ENCODE measurements around the gene OR52B6.

Gene OR52B6

DNA sequence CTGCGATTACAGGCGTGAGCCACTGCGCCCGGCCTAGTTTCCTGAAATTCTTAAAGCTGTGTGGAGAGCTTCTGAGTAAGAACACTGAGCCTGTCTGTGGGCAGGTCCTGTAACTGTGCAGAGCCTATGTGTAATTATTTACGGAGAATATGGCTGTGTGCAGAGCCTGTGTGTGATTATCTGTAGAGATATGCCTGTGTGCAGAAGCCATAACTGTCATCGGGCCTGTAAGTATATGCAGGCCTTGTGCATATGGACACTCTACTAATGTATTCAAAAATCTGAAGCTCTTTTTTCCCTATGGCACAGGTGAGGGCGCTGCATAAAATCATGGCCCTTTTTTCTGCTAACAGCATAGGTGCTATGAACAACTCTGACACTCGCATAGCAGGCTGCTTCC lies at the start of gene OR52B6:
Gene OR52B6 (plus strand): TSS at position 301 of the 400 bp plus-strand sequence. CDS start 0 bp downstream, at position 301.
- Histone ChIP-seq H3K27me3 (ENCODE audit: control insufficient read depth, insufficient read depth, low read length) (no peaks in the 10 kb centered on the region), H3K4me3 (ENCODE audit: low read depth, low read length) (no peak within 1 kb of the TSS), H3K36me3 (ENCODE audit: control insufficient read depth, insufficient read depth, low read length) (no peaks in the 10 kb centered on the region), H3K9me3 (ENCODE audit: control insufficient read depth, insufficient read depth, low read length) (no peaks in the 10 kb centered on the region), H3K9ac (ENCODE audit: low read depth, low read length) (no peak within 1 kb of the TSS), H3K4me1 (ENCODE audit: control insufficient read depth, insufficient read depth, low read length) (no peaks in the 10 kb centered on the region)

GRCh38 chr11:5531053-5531831 lies 49.4 kb upstream of the OR52B6 start:
- Histone ChIP-seq H3K27me3 (ENCODE audit: control insufficient read depth, insufficient read depth, low read length) (peaks cover 3% of the 10 kb centered on the region), H3K36me3 (ENCODE audit: control insufficient read depth, insufficient read depth, low read length) (no peaks in the 10 kb centered on the region), H3K9ac (ENCODE audit: low read depth, low read length) (no peak overlapping the region), H3K4me3 (ENCODE audit: low read depth, low read length) (no peak overlapping the region), H3K9me3 (ENCODE audit: control insufficient read depth, insufficient read depth, low read length) (no peaks in the 10 kb centered on the region), H3K4me1 (ENCODE audit: control insufficient read depth, insufficient read depth, low read length) (no peaks in the 10 kb centered on the region)

DNA sequence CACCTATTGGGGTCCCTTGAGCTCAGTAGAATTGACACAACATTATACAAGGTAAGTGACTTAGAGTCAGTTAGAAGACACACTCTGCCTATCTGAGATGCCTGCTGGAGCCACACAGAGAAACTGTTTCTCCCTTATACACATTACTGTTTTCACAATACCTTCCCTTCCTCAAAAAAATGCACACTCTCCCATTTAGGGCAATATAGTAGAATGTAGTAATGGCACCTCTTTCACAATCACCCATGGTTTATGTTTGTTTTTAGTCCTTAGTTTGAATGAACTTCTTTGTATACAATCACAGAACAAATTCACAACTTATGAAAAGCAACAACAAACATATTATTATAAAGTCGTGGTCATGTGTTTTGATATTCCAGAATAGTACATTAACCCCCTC lies 46.6 kb upstream of the OR52B6 start:
- Histone ChIP-seq H3K9me3 (ENCODE audit: control insufficient read depth, insufficient read depth, low read length) (no peaks in the 10 kb centered on the region), H3K36me3 (ENCODE audit: control insufficient read depth, insufficient read depth, low read length) (no peaks in the 10 kb centered on the region), H3K27me3 (ENCODE audit: control insufficient read depth, insufficient read depth, low read length) (no peaks in the 10 kb centered on the region), H3K4me3 (ENCODE audit: low read depth, low read length) (no peak overlapping the region), H3K9ac (ENCODE audit: low read depth, low read length) (no peak overlapping the region), H3K4me1 (ENCODE audit: control insufficient read depth, insufficient read depth, low read length) (no peaks in the 10 kb centered on the region)

GRCh38 chr11:5536482-5536881 lies 44.2 kb upstream of the OR52B6 start:
- Histone ChIP-seq H3K9ac (ENCODE audit: low read depth, low read length) (no peak overlapping the region), H3K9me3 (ENCODE audit: control insufficient read depth, insufficient read depth, low read length) (no peaks in the 10 kb centered on the region), H3K27me3 (ENCODE audit: control insufficient read depth, insufficient read depth, low read length) (no peaks in the 10 kb centered on the region), H3K36me3 (ENCODE audit: control insufficient read depth, insufficient read depth, low read length) (no peaks in the 10 kb centered on the region), H3K4me1 (ENCODE audit: control insufficient read depth, insufficient read depth, low read length) (no peaks in the 10 kb centered on the region), H3K4me3 (ENCODE audit: low read depth, low read length) (no peak overlapping the region)

DNA sequence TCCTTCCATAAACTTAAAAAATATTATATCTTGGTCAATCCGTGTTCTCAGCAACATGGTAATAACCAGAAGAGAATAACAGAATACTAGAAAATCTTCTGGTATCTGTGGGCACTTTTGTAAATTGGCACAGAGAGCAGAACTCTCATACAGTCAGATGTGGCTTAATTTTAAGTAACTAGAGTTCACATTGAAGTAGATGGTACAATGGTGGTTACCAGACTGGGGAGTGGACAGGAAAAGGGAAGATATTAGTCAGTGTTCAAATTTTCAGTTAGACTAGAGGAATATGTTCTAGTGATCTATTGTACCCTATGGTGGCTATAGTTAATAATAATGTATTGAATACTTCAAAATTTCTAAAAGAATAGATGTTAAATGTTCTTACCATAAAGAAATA lies 39.2 kb upstream of the OR52B6 start:
- Histone ChIP-seq H3K9ac (ENCODE audit: low read depth, low read length) (no peak overlapping the region), H3K27me3 (ENCODE audit: control insufficient read depth, insufficient read depth, low read length) (no peaks in the 10 kb centered on the region), H3K4me3 (ENCODE audit: low read depth, low read length) (no peak overlapping the region), H3K36me3 (ENCODE audit: control insufficient read depth, insufficient read depth, low read length) (no peaks in the 10 kb centered on the region), H3K9me3 (ENCODE audit: control insufficient read depth, insufficient read depth, low read length) (no peaks in the 10 kb centered on the region), H3K4me1 (ENCODE audit: control insufficient read depth, insufficient read depth, low read length) (no peaks in the 10 kb centered on the region)

- no peak overlapping the region for H3K9ac ChIP-seq (ENCODE audit: low read depth, low read length)
- no peaks in the 10 kb centered on the region for H3K9me3 ChIP-seq (ENCODE audit: control insufficient read depth, insufficient read depth, low read length)
- H3K36me3 ChIP-seq (ENCODE audit: control insufficient read depth, insufficient read depth, low read length), result no peaks in the 10 kb centered on the region
Observed at GRCh38 chr11:5546457-5546856, 34.2 kb upstream of the OR52B6 start.

DNA sequence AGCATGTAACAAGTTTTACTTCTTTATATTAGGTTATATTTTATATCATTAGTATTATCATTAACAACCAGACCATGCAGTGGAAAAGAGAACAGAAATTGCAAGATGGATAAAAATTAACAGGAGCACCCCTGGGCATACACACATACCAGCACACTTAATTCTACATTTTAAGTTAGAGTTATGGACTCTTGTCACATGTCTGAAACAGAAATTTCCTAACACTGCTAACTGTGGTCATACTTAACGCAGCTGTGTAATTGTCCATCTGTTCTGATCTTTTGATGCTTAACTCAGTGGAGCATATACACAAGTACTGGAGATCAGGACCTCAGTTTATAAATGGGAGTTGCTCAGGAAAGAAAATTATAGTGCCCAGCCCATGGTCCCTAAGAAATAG lies 32.7 kb upstream of the OR52B6 start:
- Histone ChIP-seq H3K27me3 (ENCODE audit: control insufficient read depth, insufficient read depth, low read length) (no peaks in the 10 kb centered on the region), H3K4me1 (ENCODE audit: control insufficient read depth, insufficient read depth, low read length) (no peaks in the 10 kb centered on the region), H3K9ac (ENCODE audit: low read depth, low read length) (no peak overlapping the region), H3K4me3 (ENCODE audit: low read depth, low read length) (no peak overlapping the region), H3K9me3 (ENCODE audit: control insufficient read depth, insufficient read depth, low read length) (no peaks in the 10 kb centered on the region), H3K36me3 (ENCODE audit: control insufficient read depth, insufficient read depth, low read length) (no peaks in the 10 kb centered on the region)

More at GRCh38 chr11:5546457-5546856, 34.2 kb upstream of the OR52B6 start:
- no peaks in the 10 kb centered on the region for H3K27me3 ChIP-seq (ENCODE audit: control insufficient read depth, insufficient read depth, low read length)
- no peaks in the 10 kb centered on the region for H3K4me1 ChIP-seq (ENCODE audit: control insufficient read depth, insufficient read depth, low read length)
- no peak overlapping the region for H3K4me3 ChIP-seq (ENCODE audit: low read depth, low read length)

GRCh38 chr11:5548440-5548839 lies 32.2 kb upstream of the OR52B6 start, which contains the start of gene OR52H1:
OR52H1 (minus strand) TSS chr11:5548540; CDS start chr11:5545505, 3,035 bp downstream.
- no peak within 1 kb of the TSS for H3K4me3 ChIP-seq (ENCODE audit: low read depth, low read length)
- H3K4me1 ChIP-seq (ENCODE audit: control insufficient read depth, insufficient read depth, low read length), result no peaks in the 10 kb centered on the region
- H3K9ac ChIP-seq (ENCODE audit: low read depth, low read length), result no peak within 1 kb of the TSS
- H3K27me3 ChIP-seq (ENCODE audit: control insufficient read depth, insufficient read depth, low read length), result no peaks in the 10 kb centered on the region
- no peaks in the 10 kb centered on the region for H3K36me3 ChIP-seq (ENCODE audit: control insufficient read depth, insufficient read depth, low read length)
- no peaks in the 10 kb centered on the region for H3K9me3 ChIP-seq (ENCODE audit: control insufficient read depth, insufficient read depth, low read length)

DNA sequence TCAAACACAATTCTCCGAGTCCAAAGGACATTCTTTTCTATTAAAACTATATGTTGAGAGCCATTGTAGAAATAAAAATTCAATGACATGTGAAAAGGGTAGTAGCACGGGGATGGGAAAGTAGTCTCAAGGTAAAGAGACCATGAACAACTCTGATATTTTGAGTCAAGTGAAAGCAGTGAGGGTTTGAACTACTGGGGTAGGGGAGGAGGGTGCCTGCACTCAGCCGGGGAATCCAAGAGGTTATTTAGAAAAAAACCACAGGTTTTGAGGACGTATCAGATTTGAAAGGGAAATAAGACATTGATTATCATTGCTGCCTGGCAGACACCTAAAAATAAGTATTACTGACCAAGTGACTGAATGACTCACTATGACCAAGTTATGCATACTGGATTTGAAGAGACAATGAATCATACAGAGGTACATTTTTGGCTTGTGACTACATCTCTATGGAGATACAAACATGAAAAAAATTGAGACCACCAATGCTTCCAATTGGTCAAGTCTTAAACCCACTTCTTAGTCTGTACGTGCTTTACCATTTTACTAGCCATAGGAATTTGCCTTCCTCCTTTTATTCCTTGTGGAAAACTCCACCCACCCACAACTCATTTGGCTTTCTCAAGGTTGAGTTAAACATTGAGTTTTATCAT lies 30.1 kb upstream of the OR52B6 start:
- H3K4me3 ChIP-seq (ENCODE audit: low read depth, low read length), result no peak overlapping the region
- no peaks in the 10 kb centered on the region for H3K36me3 ChIP-seq (ENCODE audit: control insufficient read depth, insufficient read depth, low read length)
- no peaks in the 10 kb centered on the region for H3K4me1 ChIP-seq (ENCODE audit: control insufficient read depth, insufficient read depth, low read length)
- H3K9me3 ChIP-seq (ENCODE audit: control insufficient read depth, insufficient read depth, low read length), result no peaks in the 10 kb centered on the region
- H3K27me3 ChIP-seq (ENCODE audit: control insufficient read depth, insufficient read depth, low read length), result no peaks in the 10 kb centered on the region
- H3K9ac ChIP-seq (ENCODE audit: low read depth, low read length), result no peak overlapping the region

- Histone ChIP-seq H3K4me3 (ENCODE audit: low read depth, low read length) (no peak overlapping the region), H3K36me3 (ENCODE audit: control insufficient read depth, insufficient read depth, low read length) (no peaks in the 10 kb centered on the region), H3K9ac (ENCODE audit: low read depth, low read length) (no peak overlapping the region), H3K9me3 (ENCODE audit: control insufficient read depth, insufficient read depth, low read length) (no peaks in the 10 kb centered on the region), H3K4me1 (ENCODE audit: control insufficient read depth, insufficient read depth, low read length) (no peaks in the 10 kb centered on the region), H3K27me3 (ENCODE audit: control insufficient read depth, insufficient read depth, low read length) (no peaks in the 10 kb centered on the region)
Observed at GRCh38 chr11:5553343-5553742, 27.3 kb upstream of the OR52B6 start.

DNA sequence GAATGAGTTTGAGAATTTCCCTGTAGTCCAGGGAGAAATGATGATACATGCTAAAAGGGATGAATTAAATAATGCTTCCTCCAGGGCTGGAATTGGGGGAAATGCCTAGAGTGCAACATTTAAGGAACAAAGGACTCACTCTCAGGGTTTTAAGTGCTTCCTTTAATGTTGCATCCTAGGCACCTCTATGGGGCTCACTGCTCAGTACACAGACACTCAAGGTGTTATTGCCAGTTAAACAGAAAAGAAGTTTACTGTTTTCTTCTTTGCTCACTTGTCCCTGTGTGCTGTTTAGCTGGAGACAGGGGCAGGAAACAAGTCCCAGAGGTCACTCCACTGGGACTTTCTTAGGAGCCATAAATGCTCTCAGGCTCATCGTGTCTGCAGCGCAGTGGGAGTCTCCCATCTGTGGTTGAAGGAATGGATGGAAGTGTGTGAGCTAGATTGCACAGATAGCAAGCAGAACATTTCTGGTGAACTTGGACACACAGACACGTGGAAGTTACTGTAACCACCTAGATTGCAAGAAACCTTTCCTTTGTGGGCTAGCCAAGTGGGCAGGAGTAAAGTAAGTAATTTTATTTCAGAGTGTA lies 24.0 kb upstream of the OR52B6 start:
- Histone ChIP-seq H3K27me3 (ENCODE audit: control insufficient read depth, insufficient read depth, low read length) (no peaks in the 10 kb centered on the region), H3K9me3 (ENCODE audit: control insufficient read depth, insufficient read depth, low read length) (no peaks in the 10 kb centered on the region), H3K9ac (ENCODE audit: low read depth, low read length) (no peak overlapping the region), H3K4me1 (ENCODE audit: control insufficient read depth, insufficient read depth, low read length) (no peaks in the 10 kb centered on the region), H3K4me3 (ENCODE audit: low read depth, low read length) (no peak overlapping the region), H3K36me3 (ENCODE audit: control insufficient read depth, insufficient read depth, low read length) (no peaks in the 10 kb centered on the region)

DNA sequence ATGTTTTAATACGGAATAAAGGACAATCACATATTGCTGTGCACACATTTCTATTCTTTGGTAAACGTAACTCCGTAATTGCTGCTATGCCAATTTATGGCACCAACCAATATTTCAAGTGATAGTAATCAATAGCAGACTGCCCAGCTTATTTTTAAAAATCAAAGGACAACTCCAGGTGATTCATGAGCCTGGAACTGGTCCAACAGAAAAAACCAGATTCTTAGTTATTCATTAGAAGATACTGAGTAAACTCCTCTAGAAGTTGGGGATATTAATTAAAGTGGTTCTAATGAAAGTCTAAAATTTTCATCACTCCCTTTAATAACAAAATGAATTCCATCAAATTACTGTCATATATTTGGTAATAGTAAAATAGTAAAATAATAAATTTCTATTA lies 22.9 kb upstream of the OR52B6 start:
- Histone ChIP-seq H3K9me3 (ENCODE audit: control insufficient read depth, insufficient read depth, low read length) (no peaks in the 10 kb centered on the region), H3K4me3 (ENCODE audit: low read depth, low read length) (no peak overlapping the region), H3K27me3 (ENCODE audit: control insufficient read depth, insufficient read depth, low read length) (no peaks in the 10 kb centered on the region), H3K9ac (ENCODE audit: low read depth, low read length) (no peak overlapping the region), H3K4me1 (ENCODE audit: control insufficient read depth, insufficient read depth, low read length) (no peaks in the 10 kb centered on the region), H3K36me3 (ENCODE audit: control insufficient read depth, insufficient read depth, low read length) (no peaks in the 10 kb centered on the region)

All from iPS-15b (cell line).